Ovary (tissue), 3 donors: ENCODE results near the gene LSM11.

Source experiments
- CTCF ChIP-seq, 3 donors: fragments of 450-650 bp in 2 of 3; fragments of 200-600 bp in 1 of 3; IDR thresholded peaks; one replicate each; pipeline versions ENCODE4 v1.5.1 to v1.8.0; 2016 to 2022; ENCODE audit warnings: antibody characterized with exemption in 3 of 3, mild to moderate bottlenecking in 1 of 3
- POLR2A ChIP-seq: fragments of 450-650 bp; IDR thresholded peaks from one replicate; pipeline ENCODE4 v1.6.1; 2017; ENCODE audit warnings: antibody characterized with exemption, mild to moderate bottlenecking, moderate library complexity
- donor health status: DM: no; HTN: no; CAD: no.

- TF ChIP-seq CTCF (IDR thresholded peaks at IDR 0.05) (no peak), POLR2A (no peak)
These were observed 22.4 kb upstream of the LSM11 start for GRCh38 chr5:157721159-157721558.
